Fibroblast of villous mesenchyme (primary cell): ENCODE data around the gene FADS1. TPM values are rescaled to one million over a fixed set of nuclear protein-coding genes. Genes with fewer than 3 reads are reported as not detected.

Source experiments
- DNase-seq: peaks from one replicate; pipeline ENCODE4 v3.0.0-alpha.2; 2010; ENCODE audit warnings: low read depth
- H3K4me3 ChIP-seq: 2 replicates; pipeline ENCODE4 v1.5.1; 2011; ENCODE audit warnings: low read depth, mild to moderate bottlenecking, low read length
- CTCF ChIP-seq: IDR thresholded peaks from 2 replicates; pipeline ENCODE4 v1.5.1; 2012; ENCODE audit warnings: low read depth, mild to moderate bottlenecking, low read length; ENCODE audit not compliant: insufficient read depth
- total RNA-seq: library from RNA; depleted of rRNA; stranded (reverse); fragments of >200 nt; gene quantifications from 2 replicates; pipeline ENCODE4 v1.2.3, GENCODE V29; 2012

The FADS1 gene
- total RNA-seq, 1 donor = 244 TPM

- TF ChIP-seq CTCF = peak; percentile 14
- H3K4me3 ChIP-seq = no peak overlapping the region
- DNase-seq = peak; percentile 83
Observed at GRCh38 chr11:61764606-61765260, 52.1 kb downstream of the FADS1 start.

- no peak overlapping the region for H3K4me3 ChIP-seq
- no peak for DNase-seq
- TF ChIP-seq CTCF = no peak
Observed at GRCh38 chr11:61763930-61764605, 52.7 kb downstream of the FADS1 start.

GRCh38 chr11:61762798-61763197 is 54.0 kb downstream of the FADS1 start:
- no peak overlapping the region for H3K4me3 ChIP-seq
- peak; percentile 37 for DNase-seq
- TF ChIP-seq CTCF = no peak

- DNase-seq = no peak
- no peak for TF ChIP-seq CTCF
- H3K4me3 ChIP-seq = no peak overlapping the region
Observed at GRCh38 chr11:61762223-61762615, 54.6 kb downstream of the FADS1 start.

- H3K4me3 ChIP-seq = no peak overlapping the region
- no peak for TF ChIP-seq CTCF
- no peak for DNase-seq
Observed at GRCh38 chr11:61761440-61762222, 55.2 kb downstream of the FADS1 start.

GRCh38 chr11:61760946-61761345 is 55.9 kb downstream of the FADS1 start:
- TF ChIP-seq CTCF = no peak

More at GRCh38 chr11:61760946-61761345, 55.9 kb downstream of the FADS1 start:
- H3K4me3 ChIP-seq = no peak overlapping the region
- no peak for DNase-seq
